ENCODE results near the gene HP1BP3.

Gene HP1BP3

DNA sequence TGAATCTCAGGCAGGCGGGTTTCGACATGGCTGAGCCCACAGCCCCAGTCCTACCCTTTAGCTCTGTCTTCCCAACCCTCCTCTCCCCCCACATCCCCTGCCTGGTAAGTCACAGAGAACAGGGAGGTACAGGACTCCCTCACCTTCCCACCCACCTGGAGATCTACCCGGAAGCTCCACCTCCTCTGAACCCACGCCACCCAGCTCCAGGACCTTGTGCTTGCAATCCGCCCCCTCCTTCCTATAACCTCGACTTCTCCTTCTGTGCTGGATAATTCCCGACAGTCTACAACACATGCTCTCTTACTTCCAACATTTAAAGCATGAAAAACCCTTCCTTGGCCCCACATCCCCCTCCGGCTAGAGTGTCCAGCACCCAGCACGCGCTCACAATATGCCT, 91.6 kb downstream of the HP1BP3 start:
- DNase-seq: no peak

DNA sequence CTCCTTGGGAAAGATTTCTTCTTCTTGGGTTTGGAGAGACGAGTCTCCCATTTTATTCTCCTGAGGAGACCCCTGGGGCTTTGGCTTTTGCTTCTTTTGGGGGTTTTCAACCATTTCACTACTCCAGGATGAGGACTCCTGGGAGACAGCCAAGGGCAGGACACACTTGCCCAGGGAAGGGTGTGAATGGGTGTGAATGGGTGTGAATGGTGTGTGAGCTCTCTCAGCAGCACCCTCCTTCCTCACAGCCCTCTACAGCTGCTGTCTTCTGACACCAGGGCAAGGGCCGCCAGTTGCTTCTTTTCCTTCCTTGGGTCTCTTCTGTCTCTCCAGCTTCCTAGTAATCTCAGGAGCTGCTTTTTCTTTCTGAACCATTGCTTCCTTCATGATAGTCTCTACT, 93.5 kb downstream of the HP1BP3 start:
- no peak for DNase-seq
